NK-92 (cell line): ENCODE results near the gene KIF6.

ENCODE experiments used
- DNase-seq: peaks from one replicate; lab custom pipeline; 2025; ENCODE audit not compliant: unreplicated experiment; lab: John Stamatoyannopoulos, UW

Gene KIF6

GRCh38 chr6:39599341-39599740, 125.9 kb downstream of the KIF6 start:
- DNase-seq: no peak

- DNase-seq: no peak
Observed at GRCh38 chr6:39594285-39594684, 130.9 kb downstream of the KIF6 start.

- no peak for DNase-seq
Observed at GRCh38 chr6:39593646-39594045, 131.6 kb downstream of the KIF6 start.

DNA sequence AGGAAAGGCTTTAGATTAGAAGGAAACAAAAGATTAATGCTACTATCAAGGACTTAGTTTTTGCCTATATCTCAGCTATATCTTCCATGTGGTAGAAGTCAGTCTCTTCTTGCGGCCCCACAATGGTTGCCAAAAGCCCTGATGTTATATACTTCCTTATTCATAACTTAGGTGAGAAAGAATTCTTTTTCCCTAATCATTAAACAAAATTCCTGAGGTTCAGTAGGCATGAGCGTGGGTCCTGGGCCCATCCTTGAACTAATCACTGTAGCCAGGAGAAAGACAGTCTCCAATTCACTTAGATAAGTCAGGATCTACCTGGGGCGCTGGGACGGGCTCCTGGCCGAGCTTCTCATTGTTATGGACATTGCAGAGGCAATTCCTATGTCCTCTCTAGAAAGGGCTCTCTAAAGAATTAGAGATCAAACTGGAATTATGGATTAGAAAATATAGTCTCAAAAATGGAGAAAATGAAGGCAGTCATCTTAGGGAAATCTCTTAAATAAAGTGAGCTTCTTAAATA, 134.3 kb downstream of the KIF6 start:
- DNase-seq: no peak

GRCh38 chr6:39587080-39587479, 138.1 kb downstream of the KIF6 start:
- DNase-seq: no peak

- no peak for DNase-seq
Observed at GRCh38 chr6:39585641-39586040, 139.6 kb downstream of the KIF6 start.

DNA sequence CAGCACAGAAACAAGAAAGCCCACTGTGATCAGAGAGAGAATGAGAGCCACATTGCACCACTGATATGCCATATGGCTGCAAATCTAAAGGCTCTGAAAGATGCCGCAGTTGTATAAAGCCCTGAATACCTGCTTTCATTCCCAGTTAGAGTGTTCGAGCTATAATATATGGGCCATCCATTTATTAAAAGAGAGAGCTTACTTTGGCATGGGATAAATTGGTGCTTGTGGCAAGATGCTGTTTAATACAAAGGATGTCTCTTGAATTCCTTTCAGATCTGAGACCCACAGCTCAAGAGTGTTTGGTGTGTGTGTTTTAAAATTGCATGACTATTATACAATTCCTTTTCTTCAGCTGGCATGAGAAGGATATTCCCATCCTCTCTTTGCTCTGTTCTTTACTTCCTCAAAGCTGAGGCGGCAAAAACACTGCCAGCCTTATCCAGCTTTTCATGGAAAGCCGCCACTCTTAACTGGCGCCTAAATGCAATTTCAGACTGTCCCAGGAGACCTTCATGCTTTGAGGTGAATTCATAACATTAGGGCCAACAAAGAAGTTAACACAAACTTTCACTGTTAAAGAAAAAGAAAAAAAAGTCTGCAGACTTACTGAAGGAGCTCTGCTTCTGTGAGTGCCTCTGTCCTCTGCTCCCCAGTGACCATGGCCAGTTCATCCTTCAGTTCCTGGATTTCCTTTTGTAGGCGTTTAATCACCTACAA, 147.6 kb downstream of the KIF6 start:
- no peak for DNase-seq

GRCh38 chr6:39576556-39577303, 148.5 kb downstream of the KIF6 start:
- DNase-seq: no peak

DNA sequence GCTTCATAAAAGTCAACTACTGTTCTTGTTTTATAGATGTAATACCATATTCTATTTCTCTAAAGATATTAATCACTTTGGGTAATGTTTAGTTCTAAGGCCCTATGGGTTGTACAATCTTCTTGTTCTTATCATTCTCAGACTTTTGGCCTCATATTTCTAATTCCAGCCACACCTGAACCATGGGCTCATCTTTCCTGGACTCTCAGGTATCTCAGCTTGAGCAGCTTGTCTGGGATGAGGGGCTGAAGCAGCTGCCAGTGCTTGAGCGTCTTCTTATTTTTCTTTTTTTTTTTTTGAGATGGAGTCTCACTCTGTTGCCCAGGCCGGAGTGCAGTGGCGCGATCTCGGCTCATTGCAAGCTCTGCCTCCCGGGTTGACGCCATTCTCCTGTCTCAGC, 150.2 kb downstream of the KIF6 start:
- DNase-seq: no peak

GRCh38 chr6:39573541-39573940, 151.7 kb downstream of the KIF6 start:
- DNase-seq: no peak

DNA sequence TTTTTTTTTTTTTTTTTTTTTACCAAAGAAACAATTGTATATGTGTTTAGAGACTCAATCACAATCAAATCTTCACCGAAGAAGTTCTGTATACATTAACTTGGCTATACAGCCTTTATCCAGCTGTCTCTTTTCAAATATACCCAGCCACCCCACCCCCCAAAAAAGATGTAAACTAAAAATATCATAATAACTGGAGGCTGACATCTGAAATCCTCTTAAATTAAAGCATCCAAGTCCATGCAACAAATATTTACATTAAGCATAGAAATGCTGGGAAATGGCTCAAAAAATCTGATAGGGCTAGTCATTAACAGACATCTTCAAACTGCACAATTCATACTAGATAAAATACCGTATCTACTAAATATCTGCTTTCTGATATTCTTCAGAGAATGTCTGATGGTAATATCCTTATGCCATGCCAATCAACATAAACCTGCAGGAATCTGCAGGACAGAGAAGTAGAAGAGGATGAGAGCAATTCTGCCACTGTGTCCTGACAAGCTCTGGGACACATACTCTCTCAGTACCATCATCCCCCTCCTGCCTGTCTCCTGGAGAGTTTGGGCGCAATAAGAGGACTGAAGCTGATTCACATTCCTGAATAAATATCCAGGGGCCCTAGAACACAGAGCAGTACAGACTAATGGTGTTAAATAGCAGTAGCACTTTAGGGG, 152.4 kb downstream of the KIF6 start:
- DNase-seq: no peak

DNA sequence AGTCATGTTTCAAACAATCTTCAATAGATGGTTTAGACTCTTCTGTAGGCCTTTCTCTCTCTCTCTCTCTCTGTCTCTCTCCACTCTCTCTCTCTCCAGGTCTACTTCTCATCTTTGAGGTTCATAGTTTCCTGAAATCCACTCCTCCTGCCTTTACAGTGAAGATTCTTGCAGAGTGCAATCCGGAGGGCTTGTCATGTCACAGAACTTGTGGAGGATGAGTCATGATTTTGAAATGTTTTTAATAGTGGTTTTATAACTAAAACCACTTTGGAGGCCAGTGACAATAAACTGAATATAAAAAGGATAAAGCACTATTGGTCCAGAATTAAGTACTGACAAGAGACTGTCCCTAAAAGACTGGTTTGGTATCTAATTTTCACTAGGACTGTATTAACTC, 156.3 kb downstream of the KIF6 start:
- DNase-seq: no peak

DNA sequence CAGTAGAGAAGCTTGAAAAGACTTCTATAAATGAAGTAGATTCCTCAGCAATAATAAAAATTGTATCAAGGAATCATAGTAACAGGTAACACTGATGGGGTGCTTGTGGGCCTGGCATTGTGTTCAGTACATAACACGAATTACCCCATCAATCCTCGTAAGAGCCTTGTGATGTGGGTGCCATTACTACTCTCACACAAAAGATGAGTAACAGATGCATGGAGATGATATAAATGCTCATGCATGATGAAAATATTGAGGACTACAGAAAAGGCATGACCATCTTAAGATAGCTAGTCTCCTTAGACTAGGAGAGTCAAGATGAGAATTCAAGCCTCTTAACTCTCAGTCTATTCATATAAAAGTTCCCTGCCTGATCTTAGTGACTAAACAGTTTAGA, 158.1 kb downstream of the KIF6 start:
- DNase-seq: no peak

GRCh38 chr6:39566456-39566855, 158.8 kb downstream of the KIF6 start:
- DNase-seq: no peak

- DNase-seq: no peak
Observed at GRCh38 chr6:39565956-39566355, 159.3 kb downstream of the KIF6 start.

DNA sequence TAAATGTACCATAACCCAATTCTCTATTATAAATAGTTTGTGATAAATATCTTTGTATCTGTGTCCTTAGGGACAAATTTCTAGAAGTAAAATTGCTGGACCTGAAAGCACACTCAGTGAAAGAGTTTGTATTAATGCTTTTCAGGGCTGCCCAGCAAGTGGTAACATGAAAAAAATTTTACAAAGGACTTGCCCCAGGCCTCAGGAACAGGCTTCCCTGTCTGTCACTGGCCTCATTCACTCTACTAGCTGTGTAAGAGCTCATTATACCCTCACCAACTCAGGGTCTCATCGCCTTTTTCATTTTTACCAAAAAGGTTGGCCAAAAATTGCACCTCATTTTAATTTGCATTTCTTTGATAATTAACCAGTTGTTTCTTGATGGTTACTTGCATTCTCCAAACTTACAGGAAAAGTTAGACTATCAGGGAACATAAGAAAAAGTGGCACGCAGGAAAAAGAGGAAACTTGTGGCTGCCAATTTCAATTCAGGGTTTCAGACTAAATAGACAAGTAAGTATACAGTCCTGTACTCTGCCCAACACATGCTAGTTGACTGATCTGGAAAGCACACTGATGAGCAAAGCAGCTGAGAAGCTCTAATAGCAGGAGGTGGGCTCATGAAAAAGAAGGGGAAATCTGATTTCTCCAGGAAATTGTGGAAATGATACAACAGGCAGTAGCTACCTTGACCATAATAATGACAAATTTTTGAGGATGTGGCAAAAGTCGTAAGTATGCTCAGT, 161.5 kb downstream of the KIF6 start:
- no peak for DNase-seq

DNA sequence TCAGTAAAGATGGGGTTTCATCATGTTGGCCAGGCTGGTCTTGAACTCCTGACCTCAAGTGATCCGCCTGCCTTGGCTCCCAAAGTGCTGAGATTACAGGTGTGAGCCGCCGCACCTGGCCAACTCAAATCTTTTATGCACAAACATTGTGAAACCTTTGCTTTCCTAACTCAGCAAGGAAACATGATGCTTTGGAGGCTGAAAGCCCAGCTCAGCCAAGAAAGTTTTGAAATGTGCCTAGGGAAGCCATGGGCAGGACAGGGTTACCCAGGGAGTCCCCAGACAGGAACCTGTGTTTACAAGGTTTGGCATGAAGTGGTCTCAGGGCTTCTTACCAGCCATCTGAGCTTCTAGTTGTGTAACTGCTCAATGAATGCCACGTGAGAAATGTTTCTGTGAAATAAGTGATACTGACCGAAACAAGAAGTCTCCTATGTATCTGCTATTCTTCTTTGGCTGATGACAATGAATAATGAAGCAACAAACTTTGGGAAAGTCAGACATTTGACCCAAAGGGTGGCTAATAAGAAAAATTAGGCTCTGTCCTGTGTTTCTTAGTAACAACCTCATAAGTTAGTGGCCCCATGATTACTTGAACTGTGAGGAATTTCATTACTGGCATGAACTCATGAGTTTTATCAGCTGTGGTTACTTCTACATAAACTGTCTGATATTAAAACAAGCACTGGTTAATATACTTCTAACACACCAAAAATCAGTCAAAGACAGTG, 163.5 kb downstream of the KIF6 start:
- DNase-seq: no peak

- DNase-seq: no peak
Observed at GRCh38 chr6:39560915-39561314, 164.3 kb downstream of the KIF6 start.

DNA sequence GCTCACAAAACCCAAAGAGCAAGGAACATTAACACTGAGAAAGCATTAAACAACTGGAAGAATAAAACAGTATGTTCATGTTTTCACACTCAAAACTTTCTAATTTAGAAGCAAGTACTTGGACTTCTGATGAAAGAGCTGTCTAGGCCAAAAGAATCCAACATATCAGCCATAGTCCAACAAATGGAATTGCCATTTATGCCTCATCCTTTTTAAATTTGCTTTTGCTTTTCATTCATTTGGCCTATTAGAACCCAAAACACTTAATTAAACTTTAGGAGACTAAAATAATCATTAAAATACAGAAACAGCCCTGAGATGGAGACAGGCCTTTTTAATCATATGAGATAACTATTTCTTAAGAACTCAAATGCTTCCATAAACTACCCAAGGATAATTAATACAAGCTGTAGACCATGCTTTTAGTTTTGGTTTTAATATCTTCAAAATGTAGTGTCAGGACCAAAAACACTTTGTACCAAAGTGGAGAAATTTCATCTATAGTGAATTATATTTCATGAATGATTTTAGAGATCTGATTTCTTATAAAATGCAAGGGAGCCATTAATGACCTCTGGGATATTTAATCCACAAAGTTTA, 166.5 kb downstream of the KIF6 start:
- DNase-seq: no peak

GRCh38 chr6:39558079-39558478, 167.1 kb downstream of the KIF6 start:
- no peak for DNase-seq
